Thoracic aorta (tissue), 2 donors: ENCODE measurements around the gene AASDH. TPM values are rescaled to one million over a fixed set of nuclear protein-coding genes. Genes with fewer than 3 reads are reported as not detected.

ENCODE experiments used
- ATAC-seq: fragments of 150-250 bp; one replicate; pipeline ENCODE4 v1.8.0; 2017; ENCODE audit warnings: low read depth; ENCODE audit not compliant: insufficient number of reproducible peaks, low FRiP score
- DNase-seq: peaks from one replicate; pipeline ENCODE4 v3.0.0-alpha.2; 2020; ENCODE audit warnings: low spot score
- H3K27ac ChIP-seq, 2 donors: fragments of 200-600 bp; sonication (generic); 1 replicate in 1 of 2; 2 replicates in 1 of 2; pipeline ENCODE4 v1.5.1; 2016; ENCODE audit warnings: mild to moderate bottlenecking in 2 of 2, moderate library complexity in 2 of 2
- H3K27me3 ChIP-seq: fragments of 200-600 bp; sonication (generic); replicated peaks from 2 replicates; pipeline ENCODE4 v1.6.0; 2016; ENCODE audit warnings: mild to moderate bottlenecking; ENCODE audit not compliant: insufficient read depth
- H3K36me3 ChIP-seq: fragments of 200-600 bp; sonication (generic); one replicate; pipeline ENCODE4 v1.5.1; 2016
- H3K4me1 ChIP-seq, 2 donors: fragments of 200-600 bp; sonication (generic); 1 replicate in 1 of 2; 2 replicates in 1 of 2; pipeline versions ENCODE4 v1.5.1 to v1.6.0; 2016; ENCODE audit warnings: low read depth in 2 of 2, mild to moderate bottlenecking in 1 of 2; ENCODE audit not compliant: control insufficient read depth in 1 of 2
- H3K4me3 ChIP-seq: fragments of 200-600 bp; sonication (generic); 2 replicates; pipeline ENCODE4 v1.5.1; 2016; ENCODE audit warnings: mild to moderate bottlenecking
- H3K9me3 ChIP-seq: fragments of 200-600 bp; sonication (generic); 2 replicates; pipeline ENCODE4 v1.5.1; 2016
- CTCF ChIP-seq: fragments of 200-600 bp; sonication (generic); IDR thresholded peaks from one replicate; pipeline ENCODE4 v1.5.1; 2019; ENCODE audit warnings: antibody characterized with exemption
- total RNA-seq, 2 donors: library from RNA; depleted of rRNA; stranded (reverse); fragments of >200 nt; gene quantifications; one replicate each; pipeline versions ENCODE4 v1.1.0 to v1.2.3, GENCODE V29; 2016

Gene AASDH
- total RNA-seq, 2 donors from 2014 or later = 4.6 to 7.9 TPM

- no peak overlapping the region for H3K27ac ChIP-seq
- no peak for TF ChIP-seq CTCF
- H3K27me3 ChIP-seq = no peaks in the 10 kb centered on the region
- no peaks in the 10 kb centered on the region for H3K9me3 ChIP-seq
- no peaks in the 10 kb centered on the region for H3K36me3 ChIP-seq
- no peak for ATAC-seq
- no peak overlapping the region for H3K4me3 ChIP-seq
- no peaks in the 10 kb centered on the region for H3K4me1 ChIP-seq
- no peak for DNase-seq
These were observed 72.2 kb downstream of the AASDH start for GRCh38 chr4:56315041-56315440.

- Histone ChIP-seq H3K4me1 (no peaks in the 10 kb centered on the region), H3K36me3 (no peaks in the 10 kb centered on the region), H3K27me3 (no peaks in the 10 kb centered on the region), H3K9me3 (no peaks in the 10 kb centered on the region), H3K4me3 (no peak overlapping the region), H3K27ac (no peak overlapping the region)
- DNase-seq = no peak
- TF ChIP-seq CTCF = no peak
- ATAC-seq = no peak
These were observed 72.9 kb downstream of the AASDH start for GRCh38 chr4:56314207-56314915.

DNA sequence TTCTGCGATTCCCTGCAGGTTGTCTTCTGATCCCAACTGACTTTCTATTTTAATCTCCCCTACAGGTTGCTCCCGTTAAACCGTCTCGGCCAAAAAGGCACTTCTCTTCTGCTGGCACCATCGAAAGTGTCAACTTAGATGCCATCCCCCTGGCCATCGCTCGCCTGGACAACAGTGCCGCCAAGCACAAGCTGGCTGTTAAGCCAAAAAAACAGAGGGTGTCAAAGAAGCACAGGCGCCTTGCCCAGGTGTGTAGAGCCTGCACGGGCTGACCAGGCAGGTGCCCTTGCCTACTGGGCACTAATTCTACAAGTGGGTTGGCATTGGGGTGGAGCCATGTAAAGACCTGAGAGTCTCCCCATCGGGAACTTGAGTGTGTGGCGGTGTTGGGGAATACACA lies 74.2 kb downstream of the AASDH start:
- Histone ChIP-seq H3K27ac (no peak overlapping the region), H3K36me3 (no peaks in the 10 kb centered on the region), H3K4me1 (no peaks in the 10 kb centered on the region), H3K4me3 (no peak overlapping the region), H3K27me3 (no peaks in the 10 kb centered on the region), H3K9me3 (no peaks in the 10 kb centered on the region)
- no peak for TF ChIP-seq CTCF
- ATAC-seq (no peak), DNase-seq (no peak)

- no peak for ATAC-seq
- DNase-seq = no peak
- no peak for TF ChIP-seq CTCF
- Histone ChIP-seq H3K36me3 (no peaks in the 10 kb centered on the region), H3K4me1 (no peaks in the 10 kb centered on the region), H3K4me3 (no peak overlapping the region), H3K27me3 (no peaks in the 10 kb centered on the region), H3K27ac (no peak overlapping the region), H3K9me3 (no peaks in the 10 kb centered on the region)
These were observed 75.9 kb downstream of the AASDH start for GRCh38 chr4:56311299-56311975.

DNA sequence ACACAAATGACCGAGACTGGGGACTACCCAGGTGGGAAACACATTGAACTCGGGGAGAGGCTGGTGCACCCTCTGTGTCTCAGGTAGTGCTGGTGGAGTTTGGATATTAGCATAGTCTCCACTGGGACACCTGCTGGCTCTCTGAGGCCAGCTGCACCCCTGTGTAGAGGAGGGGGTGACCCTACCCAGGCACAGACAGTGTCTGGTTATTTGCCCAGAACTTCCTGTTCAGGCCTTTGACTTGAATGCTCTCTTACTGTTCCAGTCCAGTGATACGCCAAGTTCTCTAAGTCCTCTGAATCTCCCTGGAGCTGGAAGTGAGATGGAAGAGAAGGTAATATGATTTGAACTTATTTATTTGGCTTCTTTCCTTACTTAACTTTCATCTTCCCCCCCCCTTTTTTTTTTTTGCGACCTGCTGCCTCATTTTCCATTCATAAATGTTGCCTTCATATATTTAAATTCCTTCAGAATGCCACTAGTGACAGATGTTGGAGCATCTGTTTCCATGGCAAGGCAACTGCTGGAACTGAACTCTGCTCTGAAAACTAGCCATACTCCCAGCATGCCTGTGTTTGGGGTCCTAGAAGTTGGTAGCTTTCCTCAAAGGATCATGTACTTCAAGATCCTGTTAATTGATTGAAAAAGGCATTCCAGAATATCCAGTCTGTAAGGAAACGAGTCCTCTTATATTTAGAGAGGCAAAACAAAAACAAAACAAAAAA lies 76.7 kb downstream of the AASDH start:
- H3K36me3 ChIP-seq = no peaks in the 10 kb centered on the region
- peaks cover under 1 to 4% of the 10 kb centered on the region in 2 donors for H3K4me1 ChIP-seq
- no peak for ATAC-seq
- no peaks in the 10 kb centered on the region for H3K27me3 ChIP-seq
- no peak overlapping the region for H3K4me3 ChIP-seq
- TF ChIP-seq CTCF = no peak
- no peaks in the 10 kb centered on the region for H3K9me3 ChIP-seq
- H3K27ac ChIP-seq = no peak overlapping the region
- no peak for DNase-seq
